ENCODE measurements around the gene RBFOX2. TPM values are rescaled to one million over a fixed set of nuclear protein-coding genes. Genes with fewer than 3 reads are reported as not detected.

The RBFOX2 gene
- total RNA-seq, 1 experiment from 2014 or later: 81.1 TPM

DNA sequence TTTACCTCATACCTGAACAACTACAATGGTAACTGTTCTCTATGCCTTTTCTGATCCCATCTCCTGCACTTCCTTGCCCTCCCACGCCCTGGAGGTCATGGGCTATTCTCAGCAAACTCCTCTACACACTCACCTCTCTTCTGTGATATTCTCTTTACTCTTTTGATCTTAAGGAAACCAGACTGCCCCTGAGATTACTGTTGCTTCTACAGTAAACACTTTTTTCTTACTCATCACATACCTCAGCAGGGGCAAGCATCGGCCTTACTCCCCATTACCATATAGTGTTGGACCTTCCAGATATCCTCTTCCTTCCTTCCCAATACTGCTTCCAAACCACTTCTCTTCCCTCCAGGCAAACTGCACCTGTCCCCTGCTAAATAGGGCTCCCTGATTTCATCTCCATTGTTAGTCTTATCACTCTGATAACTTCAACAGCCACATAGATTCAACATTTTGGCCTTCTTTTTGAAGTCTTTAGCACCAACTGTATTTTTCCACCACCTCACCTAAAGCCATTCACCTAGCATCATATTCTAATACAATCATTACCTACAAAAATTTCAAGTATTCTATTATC is 141.2 kb downstream of the RBFOX2 start:
- no peak for DNase-seq (ENCODE audit: low read depth, low spot score)
- no peak overlapping the region for H3K4me3 ChIP-seq (ENCODE audit: low read depth in 2 of 2, low read length in 2 of 2)
- no peak for TF ChIP-seq POLR2AphosphoS5 (IDR thresholded peaks at IDR 0.05; ENCODE audit: low read depth, low read length)
- TF ChIP-seq, protein P1, sequence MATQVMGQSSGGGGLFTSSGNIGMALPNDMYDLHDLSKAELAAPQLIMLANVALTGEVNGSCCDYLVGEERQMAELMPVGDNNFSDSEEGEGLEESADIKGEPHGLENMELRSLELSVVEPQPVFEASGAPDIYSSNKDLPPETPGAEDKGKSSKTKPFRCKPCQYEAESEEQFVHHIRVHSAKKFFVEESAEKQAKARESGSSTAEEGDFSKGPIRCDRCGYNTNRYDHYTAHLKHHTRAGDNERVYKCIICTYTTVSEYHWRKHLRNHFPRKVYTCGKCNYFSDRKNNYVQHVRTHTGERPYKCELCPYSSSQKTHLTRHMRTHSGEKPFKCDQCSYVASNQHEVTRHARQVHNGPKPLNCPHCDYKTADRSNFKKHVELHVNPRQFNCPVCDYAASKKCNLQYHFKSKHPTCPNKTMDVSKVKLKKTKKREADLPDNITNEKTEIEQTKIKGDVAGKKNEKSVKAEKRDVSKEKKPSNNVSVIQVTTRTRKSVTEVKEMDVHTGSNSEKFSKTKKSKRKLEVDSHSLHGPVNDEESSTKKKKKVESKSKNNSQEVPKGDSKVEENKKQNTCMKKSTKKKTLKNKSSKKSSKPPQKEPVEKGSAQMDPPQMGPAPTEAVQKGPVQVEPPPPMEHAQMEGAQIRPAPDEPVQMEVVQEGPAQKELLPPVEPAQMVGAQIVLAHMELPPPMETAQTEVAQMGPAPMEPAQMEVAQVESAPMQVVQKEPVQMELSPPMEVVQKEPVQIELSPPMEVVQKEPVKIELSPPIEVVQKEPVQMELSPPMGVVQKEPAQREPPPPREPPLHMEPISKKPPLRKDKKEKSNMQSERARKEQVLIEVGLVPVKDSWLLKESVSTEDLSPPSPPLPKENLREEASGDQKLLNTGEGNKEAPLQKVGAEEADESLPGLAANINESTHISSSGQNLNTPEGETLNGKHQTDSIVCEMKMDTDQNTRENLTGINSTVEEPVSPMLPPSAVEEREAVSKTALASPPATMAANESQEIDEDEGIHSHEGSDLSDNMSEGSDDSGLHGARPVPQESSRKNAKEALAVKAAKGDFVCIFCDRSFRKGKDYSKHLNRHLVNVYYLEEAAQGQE (IDR thresholded peaks at IDR 0.05; ENCODE audit: insufficient read depth in 1 of 2, low read depth in 2 of 2, low read length in 1 of 2): no peak
- no peak for TF ChIP-seq TCF7L2 (IDR thresholded peaks at IDR 0.05; ENCODE audit: low read depth, low read length)
- TF ChIP-seq, protein P2, sequence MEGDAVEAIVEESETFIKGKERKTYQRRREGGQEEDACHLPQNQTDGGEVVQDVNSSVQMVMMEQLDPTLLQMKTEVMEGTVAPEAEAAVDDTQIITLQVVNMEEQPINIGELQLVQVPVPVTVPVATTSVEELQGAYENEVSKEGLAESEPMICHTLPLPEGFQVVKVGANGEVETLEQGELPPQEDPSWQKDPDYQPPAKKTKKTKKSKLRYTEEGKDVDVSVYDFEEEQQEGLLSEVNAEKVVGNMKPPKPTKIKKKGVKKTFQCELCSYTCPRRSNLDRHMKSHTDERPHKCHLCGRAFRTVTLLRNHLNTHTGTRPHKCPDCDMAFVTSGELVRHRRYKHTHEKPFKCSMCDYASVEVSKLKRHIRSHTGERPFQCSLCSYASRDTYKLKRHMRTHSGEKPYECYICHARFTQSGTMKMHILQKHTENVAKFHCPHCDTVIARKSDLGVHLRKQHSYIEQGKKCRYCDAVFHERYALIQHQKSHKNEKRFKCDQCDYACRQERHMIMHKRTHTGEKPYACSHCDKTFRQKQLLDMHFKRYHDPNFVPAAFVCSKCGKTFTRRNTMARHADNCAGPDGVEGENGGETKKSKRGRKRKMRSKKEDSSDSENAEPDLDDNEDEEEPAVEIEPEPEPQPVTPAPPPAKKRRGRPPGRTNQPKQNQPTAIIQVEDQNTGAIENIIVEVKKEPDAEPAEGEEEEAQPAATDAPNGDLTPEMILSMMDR (IDR thresholded peaks at IDR 0.05): no peak
- no peak for TF ChIP-seq SIN3A (IDR thresholded peaks at IDR 0.05; ENCODE audit: borderline replicate concordance, insufficient read depth, low read depth, low read length)
- H3K9me3 ChIP-seq (ENCODE audit: control insufficient read depth, insufficient read depth, low read depth, low read length): no peaks in the 10 kb centered on the region
- peaks cover 13% of the 10 kb centered on the region for H3K4me1 ChIP-seq (ENCODE audit: control insufficient read depth, insufficient read depth, low read length)
- H3K27ac ChIP-seq (ENCODE audit: low read length): no peak overlapping the region
- CTCF ChIA-PET: no interaction called here
- ATAC-seq: no peak
- H3K27me3 ChIP-seq (ENCODE audit: control insufficient read depth, insufficient read depth, low read length): no peaks in the 10 kb centered on the region
- intact Hi-C loops (cut with micrococcal nuclease; ENCODE audit: unreplicated experiment) (no loop called here), in situ Hi-C loops (cut with HindIII; ENCODE audit: low pct_unique_long_range_greater_than_20kb, low sequenced_read_pairs) (no loop called here)
- POLR2A ChIA-PET: no interaction called here
- H3K36me3 ChIP-seq (ENCODE audit: control insufficient read depth, insufficient read depth, low read length): no peaks in the 10 kb centered on the region
- no TSS peak for BruUV-seq (replicated peaks)

DNA sequence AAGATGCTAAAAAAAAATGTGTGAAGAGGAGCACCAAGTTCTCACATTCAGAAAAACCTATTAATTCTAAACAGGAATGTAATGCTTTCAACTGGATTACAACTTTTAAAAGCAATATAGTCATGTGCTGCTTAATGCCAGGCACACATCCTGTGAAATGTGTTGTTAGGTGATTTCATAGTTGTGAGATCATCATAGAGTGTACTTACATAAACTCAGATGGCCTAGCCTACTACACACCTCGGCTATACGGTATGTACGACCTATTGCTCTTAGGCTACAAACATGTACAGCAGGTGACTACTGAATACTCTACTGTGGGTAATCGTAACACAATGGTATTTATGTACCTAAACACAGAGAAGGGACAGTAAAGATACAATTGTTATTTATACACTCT is 142.3 kb downstream of the RBFOX2 start:
- TF ChIP-seq POLR2AphosphoS5 (IDR thresholded peaks at IDR 0.05; ENCODE audit: low read depth, low read length) (no peak), SIN3A (IDR thresholded peaks at IDR 0.05; ENCODE audit: borderline replicate concordance, insufficient read depth, low read depth, low read length) (no peak), TCF7L2 (IDR thresholded peaks at IDR 0.05; ENCODE audit: low read depth, low read length) (no peak)
- TF ChIP-seq, protein P1 (IDR thresholded peaks at IDR 0.05; ENCODE audit: insufficient read depth in 1 of 2, low read depth in 2 of 2, low read length in 1 of 2): no peak
- no peaks in the 10 kb centered on the region for H3K27me3 ChIP-seq (ENCODE audit: control insufficient read depth, insufficient read depth, low read length)
- H3K9me3 ChIP-seq (ENCODE audit: control insufficient read depth, insufficient read depth, low read depth, low read length): no peaks in the 10 kb centered on the region
- H3K4me1 ChIP-seq (ENCODE audit: control insufficient read depth, insufficient read depth, low read length): peaks cover 15% of the 10 kb centered on the region
- BruUV-seq (replicated peaks): no TSS peak
- in situ Hi-C loops (cut with HindIII; ENCODE audit: low pct_unique_long_range_greater_than_20kb, low sequenced_read_pairs) (no loop called here), intact Hi-C loops (cut with micrococcal nuclease; ENCODE audit: unreplicated experiment) (no loop called here)
- DNase-seq (ENCODE audit: low read depth, low spot score): no peak
- ATAC-seq: no peak
- H3K36me3 ChIP-seq (ENCODE audit: control insufficient read depth, insufficient read depth, low read length): no peaks in the 10 kb centered on the region
- H3K4me3 ChIP-seq (ENCODE audit: low read depth in 2 of 2, low read length in 2 of 2): no peak overlapping the region
- ChIA-PET POLR2A (no interaction called here), CTCF (no interaction called here)
- H3K27ac ChIP-seq (ENCODE audit: low read length): no peak overlapping the region

Measured in Panc1 (cell line).